Neural cell (in vitro differentiated cells): ENCODE data around the gene VIPAS39. TPM values are rescaled to one million over a fixed set of nuclear protein-coding genes. Genes with fewer than 3 reads are reported as not detected.

ENCODE experiments used
- H2AFZ ChIP-seq: fragments of 200-600, 300-800 bp; sonication (generic), shearing (Covaris generic); 2 replicates; pipeline ENCODE4 v1.6.0; 2014; ENCODE audit warnings: low read depth, mild to moderate bottlenecking, antibody characterized with exemption, low read length, moderate library complexity
- H3F3A ChIP-seq: fragments of 200-600 bp; shearing (Covaris generic); 2 replicates; pipeline ENCODE4 v1.6.1; 2016; ENCODE audit warnings: mild to moderate bottlenecking, moderate library complexity, mixed read lengths, antibody characterized with exemption, low read length; ENCODE audit not compliant: insufficient read depth, poor library complexity, severe bottlenecking
- H3K27ac ChIP-seq: fragments of 200-600, 300-800 bp; sonication (generic), shearing (Covaris generic); 2 replicates; pipeline ENCODE4 v1.5.1; 2014; ENCODE audit warnings: mild to moderate bottlenecking, low read length, moderate library complexity
- H3K27me3 ChIP-seq: fragments of 300-800, 200-600 bp; sonication (generic), shearing (Covaris generic); 2 replicates; pipeline ENCODE4 v1.6.0; 2014; ENCODE audit warnings: mild to moderate bottlenecking, low read depth, low read length, moderate library complexity; ENCODE audit not compliant: insufficient read depth
- H3K36me3 ChIP-seq: fragments of 300-800, 200-600 bp; sonication (generic), shearing (Covaris generic); 2 replicates; pipeline ENCODE4 v1.5.1; 2014; ENCODE audit warnings: mild to moderate bottlenecking, antibody characterized with exemption, low read length, moderate library complexity; ENCODE audit not compliant: insufficient read depth
- H3K4me2 ChIP-seq: fragments of 300-800, 200-600 bp; sonication (generic), shearing (Covaris generic); 2 replicates; pipeline ENCODE4 v1.6.0; 2014; ENCODE audit warnings: mild to moderate bottlenecking, low read length
- H3K4me3 ChIP-seq: fragments of 300-800, 200-600 bp; sonication (generic), shearing (Covaris generic); 2 replicates; pipeline ENCODE4 v1.5.1; 2014; ENCODE audit warnings: mild to moderate bottlenecking, low read length, moderate library complexity
- H3K79me2 ChIP-seq: fragments of 200-600 bp; shearing (Covaris generic); replicated peaks from 2 replicates; pipeline ENCODE4 v1.6.0; 2014; ENCODE audit warnings: mild to moderate bottlenecking, low read length, moderate library complexity; ENCODE audit not compliant: insufficient read depth
- H3K9ac ChIP-seq: fragments of 300-800, 200-600 bp; sonication (generic), shearing (Covaris generic); 2 replicates; pipeline ENCODE4 v1.6.1; 2016; ENCODE audit warnings: mild to moderate bottlenecking, low read length, mixed read lengths
- H3K9me2 ChIP-seq: fragments of 200-600 bp; shearing (Covaris generic); 2 replicates; pipeline ENCODE4 v1.6.1; 2016; ENCODE audit warnings: mild to moderate bottlenecking, low read length, mixed read lengths; ENCODE audit not compliant: insufficient read depth
- H3K9me3 ChIP-seq: fragments of 200-600, 300-800 bp; sonication (generic), shearing (Covaris generic); 2 replicates; pipeline ENCODE4 v1.6.1; 2016; ENCODE audit warnings: mild to moderate bottlenecking, mixed run types, low read length, moderate library complexity, mixed read lengths
- H4K20me1 ChIP-seq: fragments of 200-600 bp; shearing (Covaris generic); 2 replicates; pipeline ENCODE4 v1.6.1; 2016; ENCODE audit warnings: mild to moderate bottlenecking, mixed run types; ENCODE audit not compliant: insufficient read depth
- CTCF ChIP-seq: fragments of 450-650 bp; IDR thresholded peaks from 2 replicates; pipeline ENCODE4 v1.5.1; 2014; ENCODE audit warnings: antibody characterized with exemption, mild to moderate bottlenecking, moderate library complexity; ENCODE audit not compliant: poor library complexity, severe bottlenecking
- EP300 ChIP-seq: fragments of 450-650 bp; conservative IDR thresholded peaks from 2 replicates; pipeline ENCODE4 v1.6.1; 2014; ENCODE audit warnings: antibody characterized with exemption, mild to moderate bottlenecking, moderate library complexity; ENCODE audit not compliant: poor library complexity, severe bottlenecking
- EZH2 ChIP-seq: fragments of 200-600, 300-800 bp; shearing (Covaris generic), sonication (generic); IDR thresholded peaks from 2 replicates; pipeline ENCODE4 v1.6.1; 2014; ENCODE audit warnings: antibody characterized with exemption, low read length, borderline replicate concordance, mild to moderate bottlenecking; ENCODE audit not compliant: insufficient read depth, poor library complexity, severe bottlenecking
- MXI1 ChIP-seq: fragments of 450-650 bp; conservative IDR thresholded peaks from 2 replicates; pipeline ENCODE4 v1.6.1; 2014; ENCODE audit warnings: antibody characterized with exemption, mild to moderate bottlenecking; ENCODE audit not compliant: poor library complexity, severe bottlenecking
- POLR2AphosphoS5 ChIP-seq: IDR thresholded peaks from 2 replicates; pipeline ENCODE4 v1.6.1; 2012
- RAD21 ChIP-seq: fragments of 450-650 bp; conservative IDR thresholded peaks from 2 replicates; pipeline ENCODE4 v1.6.1; 2014; ENCODE audit warnings: antibody characterized with exemption, mild to moderate bottlenecking, moderate library complexity
- REST ChIP-seq: IDR thresholded peaks from 2 replicates; pipeline ENCODE4 v1.6.1; 2012; ENCODE audit warnings: borderline replicate concordance
- SMC3 ChIP-seq: fragments of 450-650 bp; conservative IDR thresholded peaks from 2 replicates; pipeline ENCODE4 v1.6.1; 2014; ENCODE audit warnings: antibody characterized with exemption, mild to moderate bottlenecking, moderate library complexity; ENCODE audit not compliant: poor library complexity
- TAF1 ChIP-seq: IDR thresholded peaks from 2 replicates; pipeline ENCODE4 v1.6.1; 2012; ENCODE audit warnings: low read depth
- polyA plus RNA-seq: library from polyadenylated mRNA; depleted of rRNA; stranded (reverse); fragments of >200 nt; gene quantifications from 2 replicates; pipeline ENCODE4 v1.2.3, GENCODE V29; 2014

The VIPAS39 gene
- polyA plus RNA-seq, 1 donor from 2014 or later, result 39.5 TPM

GRCh38 chr14:77426396-77426795, 31.0 kb downstream of the VIPAS39 start:
- no peaks in the 10 kb centered on the region for H4K20me1 ChIP-seq

GRCh38 chr14:77424862-77425261, 32.5 kb downstream of the VIPAS39 start:
- H3K36me3 ChIP-seq, result peaks cover 19% of the 10 kb centered on the region

More at GRCh38 chr14:77426396-77426795, 31.0 kb downstream of the VIPAS39 start:
- H3F3A ChIP-seq, result no peaks in the 10 kb centered on the region
- H2AFZ ChIP-seq, result no peak overlapping the region
- H3K27me3 ChIP-seq, result no peaks in the 10 kb centered on the region
- no peak for TF ChIP-seq TAF1
- TF ChIP-seq MXI1, result no peak
- no peak for TF ChIP-seq SMC3
- TF ChIP-seq CTCF, result no peak
- H3K79me2 ChIP-seq, result no peaks in the 10 kb centered on the region
- H3K4me3 ChIP-seq, result no peak overlapping the region
- no peak overlapping the region for H3K9ac ChIP-seq
- no peaks in the 10 kb centered on the region for H3K9me3 ChIP-seq
- no peaks in the 10 kb centered on the region for H3K9me2 ChIP-seq
- peaks cover 19% of the 10 kb centered on the region for H3K36me3 ChIP-seq
- H3K27ac ChIP-seq, result no peak overlapping the region
- H3K4me2 ChIP-seq, result no peak overlapping the region

More at GRCh38 chr14:77424862-77425261, 32.5 kb downstream of the VIPAS39 start:
- Histone ChIP-seq H3K9ac (no peak overlapping the region), H3K9me2 (no peaks in the 10 kb centered on the region), H2AFZ (no peak overlapping the region), H3K9me3 (no peaks in the 10 kb centered on the region), H4K20me1 (no peaks in the 10 kb centered on the region), H3K4me2 (no peak overlapping the region), H3F3A (no peaks in the 10 kb centered on the region), H3K79me2 (no peaks in the 10 kb centered on the region), H3K4me3 (no peak overlapping the region), H3K27ac (no peak overlapping the region), H3K27me3 (no peaks in the 10 kb centered on the region)
- TF ChIP-seq MXI1 (no peak), CTCF (no peak), EP300 (no peak), TAF1 (no peak), RAD21 (no peak), SMC3 (no peak), POLR2AphosphoS5 (no peak), EZH2 (no peak), REST (no peak)
